ENCODE measurements around the gene POLN.

DNA sequence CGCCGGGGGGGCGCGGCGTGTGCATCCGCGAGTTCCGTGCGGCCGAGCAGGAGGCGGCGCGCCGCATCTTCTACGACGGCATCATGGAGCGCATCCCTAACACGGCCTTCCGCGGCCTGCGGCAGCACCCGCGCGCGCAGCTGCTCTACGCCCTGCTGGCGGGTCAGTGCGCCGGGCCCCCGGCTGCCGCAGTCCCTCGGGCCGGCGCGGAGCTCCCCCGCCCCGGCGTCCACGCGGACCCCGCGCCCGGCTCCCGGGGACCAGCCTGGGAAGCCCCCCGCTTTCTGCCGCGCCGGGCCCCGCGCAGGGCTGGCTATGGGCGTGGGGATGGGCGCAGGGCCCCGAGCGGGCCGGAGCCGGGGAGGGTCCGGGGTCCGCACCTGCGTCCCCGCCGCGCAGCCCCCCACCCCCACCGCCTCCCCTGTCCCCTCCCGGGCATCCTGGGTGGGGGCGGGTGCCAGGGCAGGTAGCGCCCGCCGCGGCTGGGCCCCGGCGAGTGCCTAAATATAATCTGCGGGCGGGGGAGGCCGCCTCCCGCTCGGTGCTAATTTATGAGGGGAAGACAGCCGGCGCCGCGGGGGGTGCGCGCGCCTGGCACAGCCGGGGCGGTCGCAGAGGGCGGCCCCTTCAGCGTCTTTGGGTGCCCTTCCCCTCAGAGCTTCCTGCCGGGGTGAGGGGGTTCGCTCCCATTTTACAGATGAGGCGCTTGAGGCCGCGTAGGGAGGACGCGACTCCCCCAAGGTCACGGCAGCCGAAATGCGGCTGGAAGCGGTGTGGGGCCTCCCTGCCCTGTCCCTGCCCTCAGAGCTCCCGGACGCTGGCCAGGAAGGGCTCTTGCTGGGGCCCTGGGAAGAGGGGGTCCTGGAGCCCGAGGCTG is 182.0 kb downstream of the POLN start:
- TF ChIP-seq JUN (CRISPR knock-in tag; IDR thresholded peaks at IDR 0.05) (no peak), ZNF317 (CRISPR knock-in tag; IDR thresholded peaks at IDR 0.05; ENCODE audit: borderline replicate concordance, low read depth) (no peak)
- TF ChIP-seq, protein P1, sequence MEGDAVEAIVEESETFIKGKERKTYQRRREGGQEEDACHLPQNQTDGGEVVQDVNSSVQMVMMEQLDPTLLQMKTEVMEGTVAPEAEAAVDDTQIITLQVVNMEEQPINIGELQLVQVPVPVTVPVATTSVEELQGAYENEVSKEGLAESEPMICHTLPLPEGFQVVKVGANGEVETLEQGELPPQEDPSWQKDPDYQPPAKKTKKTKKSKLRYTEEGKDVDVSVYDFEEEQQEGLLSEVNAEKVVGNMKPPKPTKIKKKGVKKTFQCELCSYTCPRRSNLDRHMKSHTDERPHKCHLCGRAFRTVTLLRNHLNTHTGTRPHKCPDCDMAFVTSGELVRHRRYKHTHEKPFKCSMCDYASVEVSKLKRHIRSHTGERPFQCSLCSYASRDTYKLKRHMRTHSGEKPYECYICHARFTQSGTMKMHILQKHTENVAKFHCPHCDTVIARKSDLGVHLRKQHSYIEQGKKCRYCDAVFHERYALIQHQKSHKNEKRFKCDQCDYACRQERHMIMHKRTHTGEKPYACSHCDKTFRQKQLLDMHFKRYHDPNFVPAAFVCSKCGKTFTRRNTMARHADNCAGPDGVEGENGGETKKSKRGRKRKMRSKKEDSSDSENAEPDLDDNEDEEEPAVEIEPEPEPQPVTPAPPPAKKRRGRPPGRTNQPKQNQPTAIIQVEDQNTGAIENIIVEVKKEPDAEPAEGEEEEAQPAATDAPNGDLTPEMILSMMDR (IDR thresholded peaks at IDR 0.05): no peak

All from WTC11 (cell line).